ENCODE results near the gene CACNA2D4. TPM values are rescaled to one million over a fixed set of nuclear protein-coding genes. Genes with fewer than 3 reads are reported as not detected.

Gene CACNA2D4
- total RNA-seq, 1 donor from 2014 or later: 0.45 TPM

GRCh38 chr12:1791104-1791841, 127.2 kb downstream of the CACNA2D4 start:
- H3K4me1 Mint-ChIP-seq: peaks cover 12% of the 10 kb centered on the region
- no peak for DNase-seq (ENCODE audit: low spot score in 2 of 2, unreplicated experiment in 2 of 2)
- H3K36me3 Mint-ChIP-seq: peaks cover 4% of the 10 kb centered on the region
- no peak overlapping the region for H3K4me3 Mint-ChIP-seq
- H3K27ac Mint-ChIP-seq: no peak overlapping the region
- no peaks in the 10 kb centered on the region for H3K27me3 Mint-ChIP-seq (ENCODE audit: low read depth)
- TF ChIP-seq CTCF (IDR thresholded peaks at IDR 0.05; ENCODE audit: unreplicated experiment): peak; percentile 70
- H3K9me3 Mint-ChIP-seq: no peaks in the 10 kb centered on the region

- H3K36me3 Mint-ChIP-seq: peaks cover 10% of the 10 kb centered on the region
Observed at GRCh38 chr12:1790444-1790843, 128.0 kb downstream of the CACNA2D4 start.

DNA sequence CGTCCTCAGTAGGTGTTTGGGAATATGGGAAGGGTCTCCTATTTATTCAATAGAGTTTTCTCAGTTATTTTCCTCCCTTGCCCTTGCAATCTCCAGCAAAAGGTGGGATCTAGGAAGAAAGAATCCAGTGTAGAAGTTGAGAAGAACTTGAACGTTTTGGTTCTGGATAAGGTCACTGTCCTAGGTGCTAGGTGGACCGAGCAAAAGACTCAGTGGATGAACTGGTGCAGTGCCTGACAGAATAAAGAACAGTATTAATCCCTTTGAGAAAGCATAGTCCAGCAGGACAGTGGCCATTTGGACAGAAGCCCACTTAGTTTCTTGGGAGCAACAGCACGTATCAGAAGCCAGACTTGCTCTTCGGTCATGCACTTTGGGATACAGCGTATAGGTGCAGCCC, 130.7 kb downstream of the CACNA2D4 start:
- no peak for DNase-seq (ENCODE audit: low spot score in 2 of 2, unreplicated experiment in 2 of 2)
- Mint-ChIP-seq H3K27ac (no peak overlapping the region), H3K4me3 (no peak overlapping the region), H3K9me3 (no peaks in the 10 kb centered on the region), H3K27me3 (ENCODE audit: low read depth) (no peaks in the 10 kb centered on the region), H3K36me3 (peaks cover 15% of the 10 kb centered on the region), H3K4me1 (peaks cover 25% of the 10 kb centered on the region)
- no peak for TF ChIP-seq CTCF (IDR thresholded peaks at IDR 0.05; ENCODE audit: unreplicated experiment)

More at GRCh38 chr12:1790444-1790843, 128.0 kb downstream of the CACNA2D4 start:
- TF ChIP-seq CTCF (IDR thresholded peaks at IDR 0.05; ENCODE audit: unreplicated experiment): no peak
- Mint-ChIP-seq H3K4me1 (peaks cover 6% of the 10 kb centered on the region), H3K27ac (no peak overlapping the region), H3K27me3 (ENCODE audit: low read depth) (no peaks in the 10 kb centered on the region), H3K4me3 (no peak overlapping the region), H3K9me3 (no peaks in the 10 kb centered on the region)
- DNase-seq (ENCODE audit: low spot score in 2 of 2, unreplicated experiment in 2 of 2): no peak

DNA sequence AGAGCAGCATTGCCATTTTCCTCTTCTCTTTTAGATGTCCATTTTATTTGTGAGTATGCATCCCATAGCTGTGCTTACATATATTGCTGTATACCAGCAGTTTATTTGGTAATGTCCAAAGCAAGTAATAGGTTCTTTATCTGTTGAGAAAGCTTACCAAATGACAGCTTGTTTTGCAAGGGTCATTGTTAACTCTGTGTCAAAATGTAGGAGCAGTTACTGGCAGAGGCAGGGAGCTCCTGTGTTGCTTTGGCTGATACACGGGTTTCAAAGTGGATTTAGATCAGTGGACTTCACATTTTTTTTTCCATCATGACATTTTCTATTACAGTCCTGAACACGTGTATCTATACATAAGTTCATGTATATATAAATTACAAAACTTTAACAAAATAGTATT, 136.2 kb downstream of the CACNA2D4 start:
- H3K36me3 Mint-ChIP-seq: peaks cover 26% of the 10 kb centered on the region
- H3K27me3 Mint-ChIP-seq (ENCODE audit: low read depth): no peaks in the 10 kb centered on the region
- peak overlapping the region; percentile 56 for H3K27ac Mint-ChIP-seq
- peaks cover 61% of the 10 kb centered on the region for H3K4me1 Mint-ChIP-seq
- H3K4me3 Mint-ChIP-seq: no peak overlapping the region
- DNase-seq (ENCODE audit: low spot score in 2 of 2, unreplicated experiment in 2 of 2): no peak
- H3K9me3 Mint-ChIP-seq: no peaks in the 10 kb centered on the region
- no peak for TF ChIP-seq CTCF (IDR thresholded peaks at IDR 0.05; ENCODE audit: unreplicated experiment)

DNA sequence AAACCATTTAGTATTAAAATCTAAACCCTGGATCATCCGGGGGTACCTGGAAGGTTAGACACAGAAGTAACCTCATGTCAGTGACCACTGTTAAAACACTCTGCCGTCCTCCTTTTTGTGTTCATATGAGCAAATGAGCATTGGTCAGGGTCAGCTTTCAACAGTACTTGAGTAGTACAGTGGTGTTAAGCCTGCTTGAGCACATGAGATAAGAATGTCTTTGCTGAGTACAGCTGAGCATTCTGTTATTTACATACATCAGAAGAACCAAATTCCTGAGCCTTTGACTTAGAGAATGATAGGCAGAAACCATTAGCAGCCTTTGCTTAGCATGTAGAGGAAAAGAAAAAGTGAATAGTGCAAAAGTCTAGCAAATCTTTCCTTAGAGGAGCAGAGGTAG, 136.7 kb downstream of the CACNA2D4 start:
- Mint-ChIP-seq H3K4me3 (no peak overlapping the region), H3K27me3 (ENCODE audit: low read depth) (no peaks in the 10 kb centered on the region), H3K9me3 (no peaks in the 10 kb centered on the region), H3K4me1 (peaks cover 65% of the 10 kb centered on the region), H3K27ac (peak overlapping the region; percentile 56), H3K36me3 (peaks cover 26% of the 10 kb centered on the region)
- no peak for DNase-seq (ENCODE audit: low spot score in 2 of 2, unreplicated experiment in 2 of 2)
- TF ChIP-seq CTCF (IDR thresholded peaks at IDR 0.05; ENCODE audit: unreplicated experiment): no peak
